Adrenal gland (tissue), 5 donors: ENCODE results near the gene ACAP3.

Experiments used
- POLR2A ChIP-seq, 2 donors: fragments of 450-650 bp; IDR thresholded peaks; one replicate each; pipeline ENCODE4 v1.6.1; 2017; ENCODE audit warnings: antibody characterized with exemption in 2 of 2, mild to moderate bottlenecking in 2 of 2, moderate library complexity in 1 of 2
- TF ChIP-seq, protein P1 (sequence below), 6 experiments: fragments of 450-650 bp in 4 of 6; fragments of 200-600 bp in 2 of 6; sonication (generic) in 1 of 6; IDR thresholded peaks; 1 replicate in 5 of 6; 2 replicates in 1 of 6; pipeline versions ENCODE4 v1.5.1 to v1.8.0; 2016 to 2021; ENCODE audit warnings: antibody characterized with exemption in 6 of 6, mild to moderate bottlenecking in 2 of 6, moderate library complexity in 1 of 6
- donor health status: DM: no; HTN: no; CAD: no.

GRCh38 chr1:1318777-1319645 lies 11.3 kb upstream of the ACAP3 start:
- TF ChIP-seq, protein P1, sequence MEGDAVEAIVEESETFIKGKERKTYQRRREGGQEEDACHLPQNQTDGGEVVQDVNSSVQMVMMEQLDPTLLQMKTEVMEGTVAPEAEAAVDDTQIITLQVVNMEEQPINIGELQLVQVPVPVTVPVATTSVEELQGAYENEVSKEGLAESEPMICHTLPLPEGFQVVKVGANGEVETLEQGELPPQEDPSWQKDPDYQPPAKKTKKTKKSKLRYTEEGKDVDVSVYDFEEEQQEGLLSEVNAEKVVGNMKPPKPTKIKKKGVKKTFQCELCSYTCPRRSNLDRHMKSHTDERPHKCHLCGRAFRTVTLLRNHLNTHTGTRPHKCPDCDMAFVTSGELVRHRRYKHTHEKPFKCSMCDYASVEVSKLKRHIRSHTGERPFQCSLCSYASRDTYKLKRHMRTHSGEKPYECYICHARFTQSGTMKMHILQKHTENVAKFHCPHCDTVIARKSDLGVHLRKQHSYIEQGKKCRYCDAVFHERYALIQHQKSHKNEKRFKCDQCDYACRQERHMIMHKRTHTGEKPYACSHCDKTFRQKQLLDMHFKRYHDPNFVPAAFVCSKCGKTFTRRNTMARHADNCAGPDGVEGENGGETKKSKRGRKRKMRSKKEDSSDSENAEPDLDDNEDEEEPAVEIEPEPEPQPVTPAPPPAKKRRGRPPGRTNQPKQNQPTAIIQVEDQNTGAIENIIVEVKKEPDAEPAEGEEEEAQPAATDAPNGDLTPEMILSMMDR (IDR thresholded peaks at IDR 0.05) = no peak
- TF ChIP-seq POLR2A (IDR thresholded peaks at IDR 0.05) = no peak
